WTC11 (cell line): ENCODE measurements around the gene ZNF266. TPM values are rescaled to one million over a fixed set of nuclear protein-coding genes. Genes with fewer than 3 reads are reported as not detected.

Experiments
- ATAC-seq: fragments of 200-7000 bp; cut with Tn5 transposase; 2 replicates; pipeline ENCODE4 v1.10.0; 2021; ENCODE audit warnings: mild to moderate bottlenecking, moderate library complexity
- CTCF ChIA-PET: fragments of 300-600 bp; sonication (Branson Sonifier 250); formaldehyde crosslinking; loops from one replicate; lab custom pipeline; 2021; ENCODE audit warnings: antibody characterized with exemption; lab: Charles Lee
- POLR2A ChIA-PET: fragments of 350-600 bp; sonication (Branson Sonifier 250); formaldehyde crosslinking; loops from one replicate; lab custom pipeline; 2021; ENCODE audit warnings: antibody characterized with exemption; lab: Charles Lee
- DNase-seq: peaks from one replicate; pipeline ENCODE4 v3.0.0; 2021; ENCODE audit warnings: low spot score
- H3K27ac Mint-ChIP-seq: 2 replicates; pipeline ENCODE4 v1.8.0; 2021; ENCODE audit warnings: mixed read lengths
- H3K27me3 Mint-ChIP-seq: 2 replicates; pipeline ENCODE4 v1.8.0; 2021; ENCODE audit warnings: low read depth, mild to moderate bottlenecking, moderate library complexity, mixed read lengths
- H3K36me3 Mint-ChIP-seq: 2 replicates; pipeline ENCODE4 v1.8.0; 2021; ENCODE audit warnings: mixed read lengths
- H3K4me1 Mint-ChIP-seq: 2 replicates; pipeline ENCODE4 v1.8.0; 2022; ENCODE audit warnings: mixed read lengths
- H3K4me3 Mint-ChIP-seq: 2 replicates; pipeline ENCODE4 v1.8.0; 2021; ENCODE audit warnings: mild to moderate bottlenecking, moderate library complexity, mixed read lengths
- H3K9me3 Mint-ChIP-seq: 2 replicates; pipeline ENCODE4 v1.8.0; 2021; ENCODE audit warnings: mixed read lengths
- ATF3 ChIP-seq: sonication (generic); formaldehyde crosslinking; conservative IDR thresholded peaks from 2 replicates; pipeline ENCODE4 v1.8.1; 2022; ENCODE audit warnings: mild to moderate bottlenecking, missing genetic modification reagents
- ATF6 ChIP-seq: sonication (generic); formaldehyde crosslinking; IDR thresholded peaks from 2 replicates; pipeline ENCODE4 v1.8.1; 2023; ENCODE audit warnings: mild to moderate bottlenecking, missing genetic modification reagents
- CDX4 ChIP-seq: fragments of 250-450 bp; sonication (Bioruptor Pico); IDR thresholded peaks from 2 replicates; pipeline ENCODE4 v1.9.0; 2021; ENCODE audit warnings: moderate library complexity, mild to moderate bottlenecking, inconsistent platforms, borderline replicate concordance
- E2F4 ChIP-seq: sonication (generic); formaldehyde crosslinking; IDR thresholded peaks from 2 replicates; pipeline ENCODE4 v1.8.1; 2022; ENCODE audit warnings: low read depth, mild to moderate bottlenecking, moderate library complexity, missing genetic modification reagents, borderline replicate concordance
- EMX1 ChIP-seq: fragments of 250-450 bp; sonication (Bioruptor Pico); IDR thresholded peaks from 2 replicates; pipeline ENCODE4 v1.8.0; 2021; ENCODE audit warnings: mild to moderate bottlenecking
- FOXK1 ChIP-seq: sonication (generic); formaldehyde crosslinking; IDR thresholded peaks from 2 replicates; pipeline ENCODE4 v1.8.0; 2022; ENCODE audit warnings: mild to moderate bottlenecking, moderate library complexity, missing genetic modification reagents
- FOXP4 ChIP-seq: sonication (generic); formaldehyde crosslinking; IDR thresholded peaks from 2 replicates; pipeline ENCODE4 v1.8.0; 2022; ENCODE audit warnings: mild to moderate bottlenecking, missing genetic modification reagents
- HMGXB4 ChIP-seq: sonication (generic); formaldehyde crosslinking; IDR thresholded peaks from 2 replicates; pipeline ENCODE4 v1.8.1; 2023; ENCODE audit warnings: mild to moderate bottlenecking, moderate library complexity, missing genetic modification reagents
- KAT7 ChIP-seq: sonication (generic); formaldehyde crosslinking; IDR thresholded peaks from 2 replicates; pipeline ENCODE4 v1.8.1; 2023; ENCODE audit warnings: missing genetic modification reagents, mild to moderate bottlenecking, borderline replicate concordance
- MLX ChIP-seq: sonication (generic); formaldehyde crosslinking; IDR thresholded peaks from 2 replicates; pipeline ENCODE4 v1.8.1; 2023; ENCODE audit warnings: mild to moderate bottlenecking, missing genetic modification reagents, moderate library complexity
- NFE2L1 ChIP-seq: sonication (generic); formaldehyde crosslinking; IDR thresholded peaks from 2 replicates; pipeline ENCODE4 v1.8.1; 2023; ENCODE audit warnings: missing genetic modification reagents
- NFYB ChIP-seq: sonication (generic); formaldehyde crosslinking; conservative IDR thresholded peaks from 2 replicates; pipeline ENCODE4 v1.8.0; 2022; ENCODE audit warnings: low read depth, missing genetic modification reagents
- PRDM15 ChIP-seq: sonication (generic); formaldehyde crosslinking; IDR thresholded peaks from 2 replicates; pipeline ENCODE4 v1.8.0; 2022; ENCODE audit warnings: missing genetic modification reagents
- TCF7 ChIP-seq: sonication (generic); formaldehyde crosslinking; IDR thresholded peaks from 2 replicates; pipeline ENCODE4 v1.8.0; 2022; ENCODE audit warnings: mild to moderate bottlenecking, low read depth, missing genetic modification reagents, moderate library complexity
- ZNF138 ChIP-seq: sonication (generic); formaldehyde crosslinking; conservative IDR thresholded peaks from 2 replicates; pipeline ENCODE4 v1.8.1; 2022; ENCODE audit warnings: mild to moderate bottlenecking, moderate library complexity, missing genetic modification reagents
- ZNF232 ChIP-seq: sonication (generic); formaldehyde crosslinking; IDR thresholded peaks from 2 replicates; pipeline ENCODE4 v1.8.0; 2022; ENCODE audit warnings: mild to moderate bottlenecking, missing genetic modification reagents
- ZNF281 ChIP-seq: sonication (generic); formaldehyde crosslinking; IDR thresholded peaks from 2 replicates; pipeline ENCODE4 v1.8.0; 2023; ENCODE audit warnings: mild to moderate bottlenecking, missing genetic modification reagents
- total RNA-seq: library from RNA; stranded (reverse); gene quantifications from 3 replicates; pipeline ENCODE4 v1.2.3, GENCODE V29; 2021

Gene ZNF266
- total RNA-seq, 1 experiment from 2014 or later = 19.4 TPM

GRCh38 chr19:9381361-9381785 is 54.0 kb downstream of the ZNF266 start:
- TF ChIP-seq ZNF232 = no peak
- TF ChIP-seq FOXP4 = no peak
- no peak for TF ChIP-seq EMX1
- no peak for TF ChIP-seq ZNF138
- no peak for TF ChIP-seq HMGXB4 (CRISPR knock-in tag)
- no peak for TF ChIP-seq TCF7 (CRISPR knock-in tag)
- TF ChIP-seq E2F4 (CRISPR knock-in tag) = no peak
- TF ChIP-seq FOXK1 (CRISPR knock-in tag) = no peak
- no peak for TF ChIP-seq MLX
- TF ChIP-seq KAT7 (CRISPR knock-in tag) = no peak
- no peak for TF ChIP-seq NFYB
- no peak for TF ChIP-seq PRDM15 (CRISPR knock-in tag)
- TF ChIP-seq NFE2L1 (CRISPR knock-in tag) = no peak
- no peak for TF ChIP-seq CDX4 (CRISPR knock-in tag)
- TF ChIP-seq ZNF281 (CRISPR knock-in tag) = no peak
- no peak for TF ChIP-seq ATF3
- no peak for TF ChIP-seq ATF6 (CRISPR knock-in tag)
- peaks cover 4% of the 10 kb centered on the region for H3K27me3 Mint-ChIP-seq
- peaks cover 79% of the 10 kb centered on the region for H3K9me3 Mint-ChIP-seq
- ATAC-seq = no peak
- no peak overlapping the region for H3K4me3 Mint-ChIP-seq
- DNase-seq = no peak
- POLR2A ChIA-PET = no interaction called here
- CTCF ChIA-PET = no interaction called here
- H3K4me1 Mint-ChIP-seq = no peaks in the 10 kb centered on the region
- no peak overlapping the region for H3K27ac Mint-ChIP-seq
- peaks cover 91% of the 10 kb centered on the region for H3K36me3 Mint-ChIP-seq
